GM12872 (cell line): ENCODE measurements around the gene PLK2.

Experiments
- CTCF ChIP-seq: IDR thresholded peaks from 3 replicates; pipeline ENCODE4 v1.5.1; 2011; ENCODE audit warnings: low read depth, mild to moderate bottlenecking, low read length, moderate library complexity; ENCODE audit not compliant: insufficient read depth

The PLK2 gene

GRCh38 chr5:58491216-58491892 is 31.5 kb upstream of the PLK2 start, which contains the start of gene GAPT:
GAPT (plus strand) TSS chr5:58491435; CDS start chr5:58494537, 3,102 bp downstream.
- no peak for TF ChIP-seq CTCF

- TF ChIP-seq CTCF = no peak
These were observed 30.6 kb upstream of the PLK2 start for GRCh38 chr5:58490402-58491050.

DNA sequence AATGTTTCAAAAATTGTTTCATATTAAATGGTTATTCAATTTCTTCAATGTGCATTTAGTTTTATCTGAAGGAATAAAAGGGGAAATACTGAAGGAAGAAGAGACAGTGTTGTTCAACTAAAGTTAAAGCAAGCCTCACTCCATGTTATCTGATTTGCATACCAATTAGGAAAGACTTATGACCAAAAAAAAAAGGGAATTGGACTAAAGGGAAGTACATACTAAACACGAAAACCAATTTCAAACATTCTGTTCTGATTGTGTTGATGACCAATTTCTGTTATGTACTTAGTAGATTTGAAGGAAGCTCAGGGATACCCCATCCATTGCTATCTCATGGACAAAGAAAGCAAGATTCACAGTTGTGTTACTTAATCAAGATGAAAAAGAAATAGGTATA is 26.4 kb upstream of the PLK2 start:
- no peak for TF ChIP-seq CTCF

DNA sequence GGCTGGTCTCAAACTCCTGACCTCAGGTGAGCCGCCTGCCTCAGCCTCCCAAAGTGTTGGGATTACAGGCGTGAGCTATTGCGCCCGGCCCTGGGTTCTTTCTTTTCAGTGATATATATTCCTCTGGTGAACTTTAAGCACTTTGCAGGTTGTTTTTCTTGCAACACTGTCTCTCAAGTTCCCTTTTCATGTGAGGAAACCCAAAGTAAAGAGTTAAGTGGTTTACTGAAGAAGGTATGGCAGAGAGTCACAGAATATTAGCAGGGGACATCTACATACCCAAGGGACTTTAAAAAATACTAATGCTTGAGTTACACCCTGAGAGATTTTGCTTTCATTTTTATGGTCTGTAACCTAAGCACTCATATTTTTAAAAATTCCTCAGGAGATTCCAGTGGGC is 24.6 kb upstream of the PLK2 start:
- TF ChIP-seq CTCF = no peak

GRCh38 chr5:58482536-58482935 is 22.6 kb upstream of the PLK2 start:
- TF ChIP-seq CTCF = no peak

- no peak for TF ChIP-seq CTCF
These were observed 21.9 kb upstream of the PLK2 start for GRCh38 chr5:58481828-58482227.

GRCh38 chr5:58481066-58481676 is 21.3 kb upstream of the PLK2 start:
- no peak for TF ChIP-seq CTCF
